ENCODE measurements around the gene SNRNP40.
"Not testable (repeated sequence)": the region's sequence is repeated elsewhere in the genome, so short reads cannot be mapped to it uniquely, and the experiment has no call there.

The SNRNP40 gene

DNA sequence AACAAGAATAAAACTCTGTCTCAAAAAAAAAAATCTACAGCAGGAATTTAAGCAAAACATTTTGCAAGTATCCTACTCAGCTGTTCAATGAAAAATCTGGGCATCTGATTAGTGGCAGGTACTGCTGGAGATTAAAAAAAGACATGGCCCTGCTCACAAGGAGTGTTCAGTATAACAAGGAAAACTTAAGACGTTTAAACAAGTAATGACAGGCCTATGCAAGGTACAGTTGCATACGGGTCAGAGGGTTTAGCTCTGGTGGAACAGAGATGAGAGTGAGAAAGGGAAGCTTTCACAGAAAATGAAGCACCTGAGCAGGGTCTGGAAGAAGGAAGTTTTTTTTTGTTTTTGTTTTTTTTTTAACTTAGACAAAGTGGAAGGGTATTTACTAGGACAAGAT, 23.0 kb downstream of the SNRNP40 start:
- no peak for DNase-seq

DNA sequence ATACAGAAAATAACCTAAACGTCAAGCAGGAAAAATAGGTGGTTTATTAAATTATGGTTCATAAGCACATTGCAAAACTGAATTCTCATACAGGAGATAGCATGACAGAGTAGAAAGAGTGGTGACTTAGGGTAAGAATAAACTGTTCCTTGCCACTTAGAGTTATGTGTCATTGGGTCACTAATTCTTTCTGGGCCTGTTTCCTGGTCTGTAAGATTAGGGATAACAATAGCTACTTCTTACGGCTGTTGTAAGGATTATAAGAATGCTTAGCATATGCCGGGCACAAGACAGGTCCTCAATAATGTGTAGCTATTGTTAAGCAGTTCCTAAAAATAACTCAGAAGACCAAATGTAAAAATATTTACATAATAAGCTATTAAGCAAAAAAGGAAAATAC, 24.2 kb downstream of the SNRNP40 start:
- no peak for DNase-seq

DNA sequence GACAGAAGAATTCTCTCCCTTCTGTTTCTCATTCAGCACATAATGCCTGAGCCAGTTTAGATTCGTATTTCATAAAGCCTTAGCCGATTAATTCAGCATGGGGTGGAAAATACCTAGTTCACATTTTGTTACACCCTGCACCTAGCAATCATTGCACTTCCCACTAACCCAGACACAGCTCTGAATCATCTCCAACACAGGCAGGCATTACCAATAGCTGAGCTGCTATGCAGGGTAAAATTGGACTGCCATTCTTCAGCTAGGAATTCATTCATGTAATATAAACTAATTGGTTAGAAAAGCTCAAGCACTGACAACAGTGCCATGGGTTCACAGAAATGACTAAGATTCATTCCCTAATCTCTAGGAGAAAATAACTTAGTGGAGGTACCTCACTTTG, 30.0 kb downstream of the SNRNP40 start:
- DNase-seq, result no peak

DNA sequence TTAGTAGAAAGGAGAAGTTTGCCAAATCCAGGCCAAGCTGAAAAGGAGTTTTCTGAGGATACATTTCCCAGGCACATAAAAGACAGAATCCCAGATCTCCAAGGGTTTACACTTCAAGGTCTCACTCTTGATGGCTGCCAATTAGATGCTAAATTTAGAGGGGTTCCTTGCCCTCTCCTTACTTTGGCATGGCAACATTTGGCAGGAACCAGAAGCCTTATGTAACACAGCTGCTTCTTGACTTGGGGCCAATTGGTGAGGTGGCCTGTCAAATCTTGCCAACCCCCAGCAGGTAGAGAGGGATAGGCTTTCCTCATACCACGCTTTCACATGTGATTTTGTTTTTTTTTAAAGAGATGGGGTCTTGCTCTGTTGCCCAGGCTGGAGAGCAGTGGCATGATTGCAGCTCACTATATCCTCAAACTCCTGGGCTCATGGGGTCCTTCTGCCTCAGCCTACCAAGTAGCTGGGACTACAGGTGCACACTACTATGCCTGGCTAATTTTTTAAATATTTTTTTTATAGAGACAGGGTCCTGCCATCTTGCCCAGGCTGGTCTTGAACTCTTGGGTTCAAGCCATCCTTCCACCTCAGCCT, 31.7 kb downstream of the SNRNP40 start:
- no peak for DNase-seq

DNA sequence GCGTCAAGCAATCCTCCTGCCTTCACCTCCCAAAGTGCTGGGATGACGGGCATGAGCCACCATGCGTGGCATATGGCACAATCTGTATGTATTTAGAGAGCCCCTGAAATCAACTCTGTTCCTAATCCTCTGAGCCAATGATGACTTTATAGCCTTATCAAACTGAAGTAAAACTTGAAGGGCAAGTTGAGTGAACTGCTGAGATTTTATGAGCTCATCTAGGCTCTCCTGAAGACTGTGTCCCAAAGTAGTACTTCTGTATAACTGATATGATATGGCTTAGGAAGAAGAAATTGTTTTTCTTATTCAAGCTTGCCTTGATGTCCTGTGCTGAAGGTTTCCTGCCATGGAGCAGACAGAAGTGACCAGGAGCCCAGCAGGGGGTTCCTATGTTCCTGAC, 33.2 kb downstream of the SNRNP40 start:
- no peak for DNase-seq

DNA sequence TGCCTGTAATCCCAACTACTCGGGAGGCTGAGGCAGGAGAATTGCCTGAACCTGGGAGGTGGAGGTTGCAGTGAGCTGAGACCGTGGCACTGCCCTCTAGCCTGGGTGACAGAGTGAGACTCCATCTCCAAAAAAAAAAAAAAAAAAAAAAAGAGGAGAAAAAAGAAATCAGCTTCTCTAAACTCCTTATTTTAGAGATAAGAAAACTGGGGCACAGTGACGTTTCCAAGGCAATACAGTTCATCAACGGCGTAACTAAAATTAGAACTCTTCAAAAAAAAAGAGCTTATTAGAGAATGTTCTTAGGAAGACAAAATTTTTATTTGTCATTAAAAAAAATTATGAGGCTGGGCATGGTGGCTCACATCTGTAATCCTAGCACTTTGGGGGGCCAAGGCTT, 34.2 kb downstream of the SNRNP40 start:
- DNase-seq, result not testable (repeated sequence)

DNA sequence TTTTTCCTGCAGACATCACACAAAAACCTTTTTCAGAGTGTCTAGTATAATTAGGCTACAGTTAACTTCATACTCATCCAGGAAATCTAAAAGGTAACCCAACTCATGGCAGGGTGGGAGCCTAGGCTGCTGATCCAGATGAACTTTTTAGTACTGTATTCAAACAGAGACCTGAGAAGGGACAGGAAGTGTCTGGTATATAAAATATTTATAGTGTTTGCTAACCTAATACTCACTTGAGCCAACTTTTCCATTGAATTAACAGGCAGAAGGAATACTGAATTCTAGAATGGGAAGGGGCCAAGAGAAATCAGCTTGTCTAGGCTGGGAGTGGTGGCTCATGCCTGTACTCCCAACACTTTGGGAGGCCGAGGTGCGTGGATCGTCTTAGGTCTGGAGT, 34.7 kb downstream of the SNRNP40 start:
- no peak for DNase-seq

DNA sequence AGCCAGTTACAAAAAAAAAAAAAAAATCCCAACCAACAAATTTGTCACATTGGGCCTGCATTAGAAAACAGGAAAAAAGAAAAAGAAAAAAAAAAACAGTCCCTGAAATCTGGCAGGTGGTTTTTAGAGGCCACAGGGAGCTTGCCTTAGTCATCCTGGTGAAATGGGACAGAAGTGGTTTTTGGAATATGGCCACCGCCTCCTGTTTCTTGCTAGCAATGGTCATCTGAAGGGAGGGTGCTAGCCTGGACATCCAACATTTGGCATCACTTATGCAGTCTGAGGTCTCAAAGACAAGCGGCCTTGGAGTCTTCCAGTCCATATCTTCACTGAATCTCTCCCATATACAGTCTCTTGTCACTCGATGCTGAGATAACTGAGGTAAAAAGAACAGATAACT, 36.8 kb downstream of the SNRNP40 start:
- DNase-seq, result no peak

DNA sequence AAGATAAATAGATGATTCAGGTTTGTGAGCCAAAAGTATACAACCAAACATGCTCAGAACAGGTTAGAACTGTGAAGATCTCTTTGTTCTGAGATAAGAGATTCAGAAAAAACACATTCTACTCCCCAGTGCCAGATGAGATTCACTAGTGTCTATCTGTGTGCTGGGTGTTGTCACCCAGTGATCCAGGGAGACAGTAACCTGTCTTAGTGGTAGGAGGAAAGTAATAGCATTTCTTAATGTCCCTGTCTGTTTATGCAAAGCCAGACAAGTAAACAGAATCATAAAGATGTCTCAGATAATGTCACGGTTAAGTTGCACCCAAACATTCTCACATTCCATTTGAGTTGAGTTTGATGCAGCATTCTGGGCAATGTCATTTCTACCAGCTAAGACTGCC, 38.0 kb downstream of the SNRNP40 start:
- DNase-seq, result no peak

DNA sequence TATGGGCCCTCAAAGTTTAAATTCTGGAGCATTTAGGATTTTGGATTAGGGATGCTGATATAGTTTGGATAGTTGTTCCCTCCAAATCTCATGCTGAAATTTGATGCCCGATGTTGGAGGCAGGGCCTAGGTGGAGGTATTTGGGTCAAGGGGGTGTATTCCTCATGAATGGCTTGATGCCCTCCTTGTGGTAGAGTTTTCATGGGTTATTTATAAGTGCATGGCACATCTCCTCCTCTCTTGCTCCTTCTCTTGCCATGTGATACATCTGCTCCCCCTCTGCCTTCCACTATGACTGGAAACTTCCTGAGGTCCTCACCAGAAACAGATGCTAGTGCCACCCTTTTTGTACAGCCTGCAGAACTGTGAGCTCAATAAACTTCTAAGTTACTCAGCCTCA, 39.4 kb downstream of the SNRNP40 start:
- no peak for DNase-seq

DNA sequence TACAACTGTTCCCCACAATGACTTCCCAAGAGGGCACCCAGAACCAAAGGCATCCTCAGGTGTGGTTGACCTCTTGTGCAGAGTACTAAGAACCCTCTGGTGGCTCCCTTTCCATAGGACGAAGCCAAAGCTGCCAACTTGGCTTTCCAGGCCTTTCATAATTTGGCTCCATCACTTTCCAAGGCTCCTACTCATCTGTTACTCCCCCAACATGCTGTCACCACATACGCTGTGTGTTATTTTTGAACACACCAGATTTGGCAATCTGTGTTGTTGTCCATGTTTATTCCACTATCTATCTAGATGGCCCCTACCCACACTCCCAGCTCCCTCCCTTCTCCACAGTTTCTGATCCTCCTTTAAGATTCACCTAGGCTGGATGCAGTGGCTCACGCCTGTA, 46.7 kb downstream of the SNRNP40 start:
- no peak for DNase-seq

DNA sequence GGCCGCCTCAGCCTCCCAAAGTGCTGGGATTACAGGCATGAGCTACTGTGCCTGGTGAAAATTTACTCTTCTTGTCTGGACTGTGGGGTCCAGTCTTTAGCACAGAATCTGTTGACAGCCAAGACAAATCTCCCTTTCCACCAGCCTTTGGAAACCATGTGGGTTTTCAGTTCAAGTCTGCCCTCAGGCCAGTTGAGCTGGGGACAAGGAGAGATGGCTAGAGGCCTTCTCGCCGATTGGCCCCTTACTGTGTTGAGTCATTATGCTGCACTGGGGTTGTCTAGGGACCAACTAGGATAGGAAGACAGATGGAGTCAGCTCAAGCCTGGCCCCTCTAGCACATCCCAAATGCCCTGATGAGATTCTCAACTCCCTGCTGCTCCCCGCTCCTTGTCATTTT, 48.3 kb downstream of the SNRNP40 start:
- no peak for DNase-seq

DNA sequence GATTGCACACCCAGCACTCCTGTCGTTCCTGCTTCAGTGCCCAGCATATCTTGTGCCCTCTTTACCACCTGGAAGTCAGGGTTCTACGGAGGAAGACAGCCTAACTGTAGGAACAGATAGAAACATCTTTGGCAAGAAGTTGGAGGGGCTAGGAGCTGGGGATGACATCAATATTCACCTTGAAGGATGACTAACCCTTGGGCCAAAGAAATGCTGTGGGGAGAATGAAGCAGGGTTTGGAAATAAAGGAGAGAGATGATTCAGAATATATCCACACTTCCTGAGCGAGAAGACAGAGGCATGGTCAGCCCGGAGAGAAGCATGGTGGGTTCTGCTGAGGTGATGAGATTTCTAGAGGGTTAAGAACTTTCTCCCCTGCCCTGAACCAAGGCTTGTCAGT, 52.3 kb downstream of the SNRNP40 start:
- DNase-seq, result no peak

DNA sequence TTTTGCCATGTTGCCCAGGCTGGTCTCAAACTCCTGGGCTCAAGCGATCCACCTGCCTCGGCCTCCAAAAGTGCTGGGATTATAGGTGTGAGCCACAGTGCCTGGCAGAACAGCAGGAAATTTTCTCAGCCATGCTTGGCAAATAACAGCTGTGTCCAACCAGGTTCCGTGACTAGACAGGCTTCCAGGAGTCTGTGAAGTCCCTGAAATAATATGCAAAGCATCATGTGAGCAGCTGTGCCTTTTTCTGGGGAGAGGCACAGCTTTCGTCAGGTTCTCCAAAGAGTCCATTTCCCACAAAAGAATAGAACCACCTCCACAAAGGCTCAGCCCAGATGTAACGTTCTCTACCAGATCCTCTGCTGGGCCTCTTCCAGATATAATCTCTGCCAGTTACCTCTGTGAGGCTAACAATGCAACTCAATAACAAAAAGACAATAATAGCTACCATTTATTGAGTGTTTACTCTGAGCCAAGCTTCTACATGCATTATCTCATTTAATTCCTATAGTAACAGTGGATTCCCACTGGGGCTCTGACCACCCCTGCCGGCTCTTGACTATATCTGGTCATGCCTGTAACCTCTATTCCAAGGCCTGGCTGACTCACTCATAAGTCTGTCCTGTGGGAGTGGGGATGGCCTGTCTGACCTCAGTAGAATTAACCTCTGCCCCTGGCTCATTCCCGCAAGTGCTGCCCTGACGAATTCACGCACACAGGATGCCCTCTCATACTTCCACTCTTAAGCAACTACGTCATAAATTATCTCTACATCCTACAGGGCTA, 52.9 kb downstream of the SNRNP40 start:
- no peak for DNase-seq

DNA sequence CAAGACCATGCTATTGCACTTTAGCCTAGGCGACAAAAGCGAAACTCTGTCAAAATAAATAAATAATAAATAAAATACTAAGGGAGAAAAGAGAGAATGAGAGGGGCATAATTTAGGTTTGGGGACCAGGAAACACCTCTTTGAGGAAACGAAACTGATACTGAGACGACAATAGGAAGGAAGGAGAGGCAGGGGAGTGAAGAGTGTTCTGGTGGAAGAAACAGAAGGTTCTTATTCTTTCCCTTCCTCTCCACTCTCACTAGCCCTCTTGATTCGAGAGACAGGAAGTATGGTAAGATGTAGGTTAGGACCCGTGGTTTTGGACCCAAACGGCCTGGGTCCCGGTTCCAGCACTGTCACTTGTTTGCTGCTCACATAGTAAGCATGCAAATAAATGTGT, 55.3 kb downstream of the SNRNP40 start:
- DNase-seq, result no peak

DNA sequence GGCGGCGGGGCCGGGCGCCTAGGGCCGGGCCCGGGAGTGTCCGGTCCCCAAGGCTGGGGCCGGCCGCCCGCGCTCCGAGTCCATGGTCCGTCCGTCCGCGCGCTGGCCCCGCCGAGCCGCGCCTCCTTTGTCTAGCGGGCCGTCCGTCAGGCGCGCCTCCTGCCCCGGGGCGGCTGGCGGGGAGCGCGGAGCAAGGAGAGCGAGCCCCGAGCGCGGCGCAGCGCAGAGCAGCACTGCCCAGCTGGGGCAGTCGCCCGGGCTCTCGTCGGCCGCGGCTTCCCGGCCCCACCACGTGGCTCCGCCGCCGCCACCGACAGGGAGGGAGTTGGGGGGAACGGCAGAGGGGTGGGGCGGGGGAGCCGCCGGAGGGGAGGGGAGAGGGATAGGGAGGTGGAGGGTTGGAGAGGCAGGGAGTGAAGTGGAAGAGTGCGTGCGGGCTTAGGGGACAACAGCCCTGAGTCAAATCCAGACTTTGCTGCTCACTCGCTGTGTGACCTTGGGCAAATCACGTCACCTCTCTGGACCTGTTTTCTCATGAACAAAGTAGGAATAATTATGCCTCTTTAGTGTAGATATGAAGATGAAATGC, 56.8 kb downstream of the SNRNP40 start, which contains the start of gene NKAIN1:
NKAIN1 (minus strand) TSS at position 235 of the 589 bp plus-strand sequence. CDS start 340 bp downstream, outside the sequence.
- peak; percentile 42 for DNase-seq

DNA sequence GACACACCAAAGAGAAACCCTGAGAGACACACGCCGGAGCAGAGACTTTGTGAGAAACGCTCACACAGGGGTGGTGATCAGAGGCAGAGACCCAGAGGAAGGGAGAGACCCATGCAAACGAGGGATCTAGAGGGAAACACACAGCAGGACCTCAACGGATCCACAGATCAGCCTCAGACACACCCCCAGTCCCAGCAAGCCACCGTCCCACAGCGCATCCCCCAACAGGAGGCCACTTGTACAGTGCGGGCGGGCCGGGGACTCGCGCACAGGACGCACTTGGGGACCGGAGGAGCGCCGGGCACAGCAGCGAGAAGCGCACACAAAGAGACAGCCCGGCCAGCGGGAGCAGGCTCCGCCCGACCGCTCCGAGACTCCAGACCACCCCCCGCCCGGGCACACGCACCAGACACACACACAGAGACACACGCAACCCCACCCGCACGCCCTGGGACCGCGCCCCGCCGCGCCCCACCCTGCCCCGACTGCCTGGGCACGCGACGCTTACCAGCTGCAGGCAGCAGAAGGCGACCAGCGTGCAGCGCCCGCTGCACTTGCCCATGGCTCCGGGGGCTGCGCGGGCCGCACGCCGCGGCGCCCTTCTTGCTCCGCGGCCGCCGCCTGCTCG, 57.5 kb downstream of the SNRNP40 start:
- DNase-seq, result no peak

DNA sequence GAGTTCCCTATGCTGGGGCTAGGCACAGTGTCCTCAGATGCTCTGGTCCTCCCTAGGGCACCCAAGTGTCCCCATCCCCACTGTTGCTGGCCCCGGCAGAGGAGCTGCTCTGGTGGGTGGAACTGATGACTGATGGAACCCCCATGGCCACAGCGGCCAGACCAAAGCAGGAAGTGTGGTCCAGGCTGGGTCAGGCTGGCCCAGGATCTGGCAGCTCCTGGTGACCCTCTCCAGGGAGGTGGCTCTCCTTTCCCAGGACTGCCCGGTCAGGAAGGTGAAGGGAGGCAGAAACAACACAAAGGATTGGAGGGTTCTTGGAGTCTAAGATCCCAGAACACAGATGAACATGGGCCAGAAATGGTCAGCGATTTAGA, 58.0 kb downstream of the SNRNP40 start:
- DNase-seq, result no peak

DNA sequence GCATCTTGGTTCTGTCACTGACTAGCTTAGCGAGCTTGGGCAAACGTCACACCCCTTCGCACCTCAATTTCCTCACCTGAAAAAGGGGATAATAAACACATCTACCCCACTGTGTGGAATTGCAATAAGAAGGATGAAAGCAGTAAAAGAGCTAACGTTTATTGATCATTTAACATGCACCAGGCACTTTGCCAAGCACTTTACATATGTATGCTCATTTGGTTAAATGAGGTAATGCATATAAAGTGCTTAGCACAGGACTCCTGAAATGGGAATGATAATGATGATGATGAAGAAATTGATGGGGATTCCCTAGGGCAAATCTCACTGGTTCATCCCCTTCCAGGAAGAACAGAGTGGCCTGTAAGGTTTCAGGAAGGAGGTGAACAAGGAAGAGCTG, 61.7 kb downstream of the SNRNP40 start:
- no peak for DNase-seq

DNA sequence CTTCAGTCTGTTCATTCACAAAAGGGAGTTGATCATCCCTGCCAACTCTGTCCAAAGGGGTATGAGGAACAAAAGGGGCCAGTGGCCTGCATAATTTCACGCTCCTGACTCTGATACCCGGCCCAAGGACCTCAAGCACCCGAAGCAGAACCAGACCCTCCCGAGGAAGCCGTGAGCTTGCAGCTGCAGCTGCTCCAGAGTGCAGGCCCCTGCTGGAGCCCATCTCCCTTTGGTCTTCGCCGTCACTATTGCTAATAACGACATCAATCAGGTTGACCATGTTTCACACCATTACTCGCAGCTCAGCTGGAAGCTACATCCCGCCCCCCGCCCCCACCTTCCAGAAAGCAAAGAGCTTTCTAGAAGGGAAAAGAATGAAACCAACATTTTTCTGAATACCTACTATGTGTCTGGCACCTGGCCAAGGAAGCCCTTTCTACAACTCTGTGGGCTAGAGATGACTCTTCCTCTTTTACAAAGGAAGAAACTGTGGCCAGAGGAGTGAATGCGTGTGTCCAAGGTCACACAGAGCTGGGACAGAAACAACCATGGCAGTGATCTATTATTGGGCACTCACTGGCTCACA, 62.4 kb downstream of the SNRNP40 start:
- no peak for DNase-seq

DNA sequence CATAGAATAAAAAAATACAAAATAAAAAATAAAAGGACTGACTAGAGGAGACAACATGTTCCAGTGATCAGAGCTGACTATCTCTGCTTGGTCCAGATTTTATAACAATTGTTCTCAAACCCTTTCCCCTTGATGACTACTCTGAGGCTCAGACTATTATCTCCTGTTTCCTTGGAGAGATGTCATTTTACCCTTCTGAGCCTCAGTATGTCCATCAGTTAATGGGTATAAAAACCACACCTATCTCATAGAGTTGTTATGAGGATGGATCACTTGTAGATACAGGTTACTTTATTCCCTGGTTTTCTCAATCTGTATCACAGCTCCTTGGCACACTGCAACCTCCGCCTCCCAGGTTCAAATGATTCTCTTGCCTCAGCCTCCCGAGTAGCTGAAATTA, 63.9 kb downstream of the SNRNP40 start:
- DNase-seq, result no peak

DNA sequence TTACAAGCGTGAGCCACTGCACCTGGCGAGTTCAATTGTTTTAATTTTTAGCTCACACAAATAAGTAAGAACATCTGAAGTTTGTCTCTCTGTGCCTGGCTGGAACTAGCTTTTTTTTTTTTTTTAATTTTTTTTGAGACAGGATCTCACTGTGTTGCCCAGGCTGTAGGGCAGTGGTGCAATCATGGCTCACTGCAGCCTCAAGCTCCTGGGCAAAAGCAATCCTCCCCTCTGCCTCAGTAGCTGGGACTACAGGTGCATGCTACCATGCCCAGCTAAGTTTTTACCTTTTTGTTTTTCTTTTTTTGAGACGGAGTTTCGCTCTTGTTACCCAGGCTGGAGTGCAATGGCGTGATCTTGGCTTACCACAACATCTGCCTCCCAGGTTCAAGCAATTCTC, 64.8 kb downstream of the SNRNP40 start:
- no peak for DNase-seq

DNA sequence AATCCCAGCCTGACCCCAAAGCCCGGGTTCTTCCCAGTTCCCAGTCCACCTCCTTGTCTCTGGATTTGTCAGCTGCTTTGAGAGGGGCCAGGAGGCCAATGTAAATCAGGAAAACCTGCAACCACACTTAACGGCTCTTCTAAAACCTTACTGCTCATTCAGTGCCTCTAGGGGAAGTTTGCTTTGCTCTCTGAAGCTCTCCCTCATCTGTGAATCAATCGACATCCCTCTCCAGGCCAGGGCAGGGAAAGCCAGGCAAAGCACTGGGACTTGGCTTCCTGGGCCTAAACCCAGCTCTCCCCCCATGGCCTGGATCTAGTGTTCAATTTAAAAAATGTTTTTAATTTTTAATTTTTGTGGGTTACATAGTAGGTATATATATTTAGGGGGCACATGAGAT, 66.2 kb downstream of the SNRNP40 start:
- no peak for DNase-seq

DNA sequence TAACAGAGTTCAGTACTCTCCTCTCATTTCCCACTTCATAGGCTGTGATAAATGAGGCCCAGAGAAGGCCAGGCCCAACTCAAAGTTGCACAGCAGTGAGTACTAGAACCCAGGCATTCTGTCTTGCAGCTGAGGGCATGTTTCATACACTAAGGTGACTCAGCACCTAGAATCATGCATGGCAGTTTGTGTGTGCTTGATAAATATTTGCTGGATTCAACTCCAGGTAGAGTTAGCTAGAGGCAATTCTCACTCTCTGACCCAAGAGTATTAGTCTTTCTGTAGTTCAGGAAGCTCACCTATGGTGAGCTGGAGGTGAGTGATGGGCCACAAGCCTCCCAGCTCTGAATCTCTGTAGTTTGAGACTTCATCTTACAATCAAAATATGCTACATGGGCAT, 67.6 kb downstream of the SNRNP40 start:
- DNase-seq, result no peak
